Measurements from ENCODE around the gene DAPK1. TPM values are rescaled to one million over a fixed set of nuclear protein-coding genes. Genes with fewer than 3 reads are reported as not detected.

The DAPK1 gene
- total RNA-seq, 1 donor from 2014 or later = 24.6 TPM

DNA sequence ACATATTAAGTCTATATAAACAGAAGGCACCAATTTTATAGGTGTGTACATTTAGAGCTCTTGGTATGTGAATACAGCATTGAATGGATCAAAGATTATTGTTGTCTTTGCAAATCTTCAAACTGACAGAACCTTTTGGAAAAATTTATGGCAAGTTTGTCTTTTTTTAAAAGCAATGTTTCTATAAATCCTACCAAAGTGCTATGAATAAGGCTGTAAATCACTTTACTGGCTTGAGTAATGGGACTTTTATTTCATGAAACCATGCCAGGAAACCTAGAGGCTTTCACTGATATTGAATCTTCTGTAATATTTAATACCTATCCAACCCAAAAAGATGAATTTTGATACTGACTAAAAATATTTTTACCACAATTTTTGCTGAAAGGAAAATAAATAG lies 7.4 kb upstream of the DAPK1 start:
- H3K4me1 ChIP-seq = no peaks in the 10 kb centered on the region
- no peaks in the 10 kb centered on the region for H3K9me3 ChIP-seq
- TF ChIP-seq POLR2AphosphoS5 (IDR thresholded peaks at IDR 0.05; ENCODE audit: insufficient read depth in 1 of 2, low read depth in 1 of 2) = no peak
- TF ChIP-seq POLR2A (IDR thresholded peaks at IDR 0.05) = no peak
- TF ChIP-seq, protein P1, sequence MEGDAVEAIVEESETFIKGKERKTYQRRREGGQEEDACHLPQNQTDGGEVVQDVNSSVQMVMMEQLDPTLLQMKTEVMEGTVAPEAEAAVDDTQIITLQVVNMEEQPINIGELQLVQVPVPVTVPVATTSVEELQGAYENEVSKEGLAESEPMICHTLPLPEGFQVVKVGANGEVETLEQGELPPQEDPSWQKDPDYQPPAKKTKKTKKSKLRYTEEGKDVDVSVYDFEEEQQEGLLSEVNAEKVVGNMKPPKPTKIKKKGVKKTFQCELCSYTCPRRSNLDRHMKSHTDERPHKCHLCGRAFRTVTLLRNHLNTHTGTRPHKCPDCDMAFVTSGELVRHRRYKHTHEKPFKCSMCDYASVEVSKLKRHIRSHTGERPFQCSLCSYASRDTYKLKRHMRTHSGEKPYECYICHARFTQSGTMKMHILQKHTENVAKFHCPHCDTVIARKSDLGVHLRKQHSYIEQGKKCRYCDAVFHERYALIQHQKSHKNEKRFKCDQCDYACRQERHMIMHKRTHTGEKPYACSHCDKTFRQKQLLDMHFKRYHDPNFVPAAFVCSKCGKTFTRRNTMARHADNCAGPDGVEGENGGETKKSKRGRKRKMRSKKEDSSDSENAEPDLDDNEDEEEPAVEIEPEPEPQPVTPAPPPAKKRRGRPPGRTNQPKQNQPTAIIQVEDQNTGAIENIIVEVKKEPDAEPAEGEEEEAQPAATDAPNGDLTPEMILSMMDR (IDR thresholded peaks at IDR 0.05) = no peak
- H3K27me3 ChIP-seq = no peaks in the 10 kb centered on the region
- H3K4me3 ChIP-seq = no peak overlapping the region
- no peak for DNase-seq (ENCODE audit: extremely low spot score in 2 of 2)
- intact Hi-C loops (cut with DNase I) = no loop called here
- H3K27ac ChIP-seq = no peak overlapping the region
- no peaks in the 10 kb centered on the region for H3K36me3 ChIP-seq

DNA sequence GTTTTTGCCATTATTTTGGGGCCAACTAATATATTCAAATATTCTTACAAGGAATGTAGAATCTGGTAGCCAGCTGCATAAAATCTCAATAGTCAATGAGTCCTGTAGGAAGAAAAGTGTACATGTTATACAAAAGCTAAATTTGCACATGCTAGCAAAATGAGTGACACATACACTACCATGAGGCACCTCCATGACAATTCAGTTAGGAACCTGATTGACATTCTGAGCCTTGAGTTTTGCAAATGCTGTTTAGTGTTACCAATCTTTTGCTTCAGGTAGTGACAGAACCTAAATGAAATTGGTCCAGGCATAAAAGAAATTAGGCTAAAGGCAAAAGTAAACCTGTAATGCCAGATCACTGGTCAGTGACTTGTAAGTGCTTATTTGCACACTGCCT lies 6.8 kb upstream of the DAPK1 start:
- intact Hi-C loops (cut with DNase I) = no loop called here
- Histone ChIP-seq H3K27ac (no peak overlapping the region), H3K36me3 (no peaks in the 10 kb centered on the region), H3K27me3 (no peaks in the 10 kb centered on the region), H3K9me3 (no peaks in the 10 kb centered on the region), H3K4me1 (no peaks in the 10 kb centered on the region), H3K4me3 (no peak overlapping the region)
- no peak for DNase-seq (ENCODE audit: extremely low spot score in 2 of 2)
- TF ChIP-seq POLR2A (IDR thresholded peaks at IDR 0.05) (no peak), POLR2AphosphoS5 (IDR thresholded peaks at IDR 0.05; ENCODE audit: insufficient read depth in 1 of 2, low read depth in 1 of 2) (no peak)
- TF ChIP-seq, protein P1 (IDR thresholded peaks at IDR 0.05) = no peak

DNA sequence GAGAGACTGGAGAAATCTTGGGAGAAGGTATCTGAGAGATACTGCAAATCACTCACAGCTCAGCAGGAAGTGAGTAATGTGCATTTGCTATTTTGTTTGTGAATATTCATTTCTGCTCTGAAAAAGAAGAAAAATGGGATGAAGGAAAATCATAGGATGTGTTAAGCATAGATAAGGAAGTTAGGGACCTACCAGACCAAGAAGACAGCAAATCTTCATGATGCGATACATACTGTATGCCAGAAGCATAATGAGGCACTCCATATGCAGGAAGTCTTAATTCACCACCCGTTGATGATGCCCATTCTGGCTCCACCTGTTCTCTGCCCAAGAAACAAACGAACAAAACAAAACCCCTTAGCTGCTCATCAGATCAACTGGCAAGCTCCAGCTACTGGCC lies 6.1 kb upstream of the DAPK1 start:
- intact Hi-C loops (cut with DNase I) = no loop called here
- Histone ChIP-seq H3K4me3 (no peak overlapping the region), H3K27ac (no peak overlapping the region), H3K27me3 (no peaks in the 10 kb centered on the region), H3K9me3 (no peaks in the 10 kb centered on the region), H3K4me1 (no peaks in the 10 kb centered on the region), H3K36me3 (no peaks in the 10 kb centered on the region)
- DNase-seq (ENCODE audit: extremely low spot score in 2 of 2) = no peak
- TF ChIP-seq, protein P1 (IDR thresholded peaks at IDR 0.05) = no peak
- no peak for TF ChIP-seq POLR2AphosphoS5 (IDR thresholded peaks at IDR 0.05; ENCODE audit: insufficient read depth in 1 of 2, low read depth in 1 of 2)
- TF ChIP-seq POLR2A (IDR thresholded peaks at IDR 0.05) = no peak

DNA sequence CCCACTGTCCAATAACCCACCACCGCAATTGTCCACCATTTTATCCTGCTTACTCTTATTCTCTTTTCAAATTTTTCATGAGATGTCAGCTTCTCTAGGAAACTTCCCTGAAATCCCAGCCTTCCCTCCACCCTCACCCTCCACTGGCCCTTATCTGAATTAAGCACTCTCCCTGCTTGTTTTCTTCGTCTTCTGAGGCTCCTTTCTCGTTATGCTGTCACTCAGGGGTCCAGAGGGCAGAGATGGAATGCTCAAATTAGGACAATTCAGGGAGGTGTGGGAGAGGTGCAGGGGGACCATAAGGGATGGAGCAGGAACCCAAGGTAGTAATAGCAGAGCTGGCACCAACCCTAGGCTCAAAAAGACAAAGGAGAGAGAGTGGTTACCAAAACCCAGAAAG lies 5.0 kb upstream of the DAPK1 start:
- intact Hi-C loops (cut with DNase I) = no loop called here

DNA sequence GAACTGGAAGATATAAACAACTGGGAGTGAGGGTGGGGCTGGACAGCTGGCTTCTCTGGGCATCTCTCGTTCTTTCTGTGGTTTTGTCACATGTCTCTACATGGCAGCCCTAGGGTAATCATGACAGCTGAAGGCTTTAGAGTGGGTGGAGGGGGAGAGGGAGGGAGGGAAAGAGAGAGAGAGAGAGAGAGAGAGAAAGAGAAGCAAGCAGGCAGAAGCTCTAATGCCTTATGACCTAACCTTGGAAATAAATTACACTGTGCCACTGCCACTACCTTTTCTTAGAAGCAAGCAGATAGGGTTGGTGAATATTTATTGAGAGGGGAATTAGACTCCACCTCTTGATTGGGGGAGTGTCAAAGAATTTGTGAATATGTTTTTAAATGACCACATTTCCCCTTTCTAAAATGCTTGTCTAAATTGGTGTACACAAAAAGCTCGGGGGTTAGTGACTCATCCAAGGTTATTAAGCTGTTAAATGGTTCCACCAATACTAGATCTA lies 2.6 kb upstream of the DAPK1 start:
- peaks cover 26% of the 10 kb centered on the region for H3K4me1 ChIP-seq
- intact Hi-C loops (cut with DNase I) = no loop called here
- no peak for DNase-seq (ENCODE audit: extremely low spot score in 2 of 2)
- peaks cover 6% of the 10 kb centered on the region for H3K27me3 ChIP-seq
- TF ChIP-seq POLR2AphosphoS5 (IDR thresholded peaks at IDR 0.05; ENCODE audit: insufficient read depth in 1 of 2, low read depth in 1 of 2) = no peak
- no peak for TF ChIP-seq POLR2A (IDR thresholded peaks at IDR 0.05)
- TF ChIP-seq, protein P1 (IDR thresholded peaks at IDR 0.05) = no peak
- no peak overlapping the region for H3K4me3 ChIP-seq
- no peaks in the 10 kb centered on the region for H3K9me3 ChIP-seq
- no peaks in the 10 kb centered on the region for H3K36me3 ChIP-seq
- no peak overlapping the region for H3K27ac ChIP-seq

More for the DNA sequence above, 5.0 kb upstream of the DAPK1 start:
- Histone ChIP-seq H3K27ac (no peak overlapping the region), H3K36me3 (no peaks in the 10 kb centered on the region), H3K27me3 (no peaks in the 10 kb centered on the region), H3K9me3 (no peaks in the 10 kb centered on the region), H3K4me3 (no peak overlapping the region), H3K4me1 (peaks cover 7% of the 10 kb centered on the region)
- TF ChIP-seq POLR2AphosphoS5 (IDR thresholded peaks at IDR 0.05; ENCODE audit: insufficient read depth in 1 of 2, low read depth in 1 of 2) = no peak
- TF ChIP-seq, protein P1 (IDR thresholded peaks at IDR 0.05) = no peak
- no peak for TF ChIP-seq POLR2A (IDR thresholded peaks at IDR 0.05)
- DNase-seq (ENCODE audit: extremely low spot score in 2 of 2) = no peak

Measured in vagina (tissue), 2 donors.